Osteoblast (primary cell): Measurements from ENCODE around the gene DIPK1C. TPM values are rescaled to one million over a fixed set of nuclear protein-coding genes. Genes with fewer than 3 reads are reported as not detected.
A peak's percentile ranks its signal among the peaks of the same experiment; 100 is the strongest.

ENCODE experiments used
- DNase-seq: peaks from one replicate; pipeline ENCODE4 v3.0.0; 2011; ENCODE audit warnings: low spot score, mixed read lengths; ENCODE audit not compliant: insufficient read length; ENCODE audit errors: missing footprints
- H2AFZ ChIP-seq: 2 replicates; pipeline ENCODE4 v1.6.0; 2011; ENCODE audit warnings: mild to moderate bottlenecking, low read length
- H3K27ac ChIP-seq: 2 replicates; pipeline ENCODE4 v1.5.1; 2011; ENCODE audit warnings: mild to moderate bottlenecking, low read depth, low read length, moderate library complexity
- H3K27me3 ChIP-seq: 2 replicates; pipeline ENCODE4 v1.6.0; 2012; ENCODE audit warnings: mild to moderate bottlenecking, control low read depth, inconsistent platforms, low read length, moderate library complexity; ENCODE audit not compliant: insufficient read depth
- H3K36me3 ChIP-seq: 2 replicates; pipeline ENCODE4 v1.5.1; 2011; ENCODE audit warnings: mild to moderate bottlenecking, low read length, control low read depth, moderate library complexity; ENCODE audit not compliant: insufficient read depth
- H3K4me1 ChIP-seq: 2 replicates; pipeline ENCODE4 v1.5.1; 2011; ENCODE audit warnings: mild to moderate bottlenecking, low read length, control low read depth, moderate library complexity; ENCODE audit not compliant: insufficient read depth
- H3K4me2 ChIP-seq: 2 replicates; pipeline ENCODE4 v1.6.0; 2011; ENCODE audit warnings: mild to moderate bottlenecking, low read length; ENCODE audit not compliant: insufficient read depth
- H3K4me3 ChIP-seq: fragments of 200-600 bp; sonication (generic); 3 replicates; pipeline ENCODE4 v1.5.1; 2012; ENCODE audit warnings: mild to moderate bottlenecking, low read length, inconsistent platforms; ENCODE audit not compliant: insufficient read depth
- H3K79me2 ChIP-seq: 2 replicates; pipeline ENCODE4 v1.6.0; 2012; ENCODE audit warnings: mild to moderate bottlenecking, low read length, control low read depth, inconsistent platforms; ENCODE audit not compliant: insufficient read depth
- H3K9me3 ChIP-seq: 2 replicates; pipeline ENCODE4 v1.5.1; 2011; ENCODE audit warnings: low read depth, low read length, control low read depth
- H4K20me1 ChIP-seq: 2 replicates; pipeline ENCODE4 v1.6.0; 2012; ENCODE audit warnings: mild to moderate bottlenecking, low read length, control low read depth; ENCODE audit not compliant: insufficient read depth
- total RNA-seq: library from RNA; depleted of rRNA; stranded (reverse); fragments of >200 nt; gene quantifications from 2 replicates; pipeline ENCODE4 v1.2.3, GENCODE V29; 2012
- TF ChIP-seq, protein P1 (sequence below): IDR thresholded peaks from 2 replicates; pipeline ENCODE4 v1.5.1; 2011; ENCODE audit warnings: mild to moderate bottlenecking, low read depth, low read length, moderate library complexity; ENCODE audit errors: extremely low read depth

Gene DIPK1C
- total RNA-seq, 1 donor, result not detected

DNA sequence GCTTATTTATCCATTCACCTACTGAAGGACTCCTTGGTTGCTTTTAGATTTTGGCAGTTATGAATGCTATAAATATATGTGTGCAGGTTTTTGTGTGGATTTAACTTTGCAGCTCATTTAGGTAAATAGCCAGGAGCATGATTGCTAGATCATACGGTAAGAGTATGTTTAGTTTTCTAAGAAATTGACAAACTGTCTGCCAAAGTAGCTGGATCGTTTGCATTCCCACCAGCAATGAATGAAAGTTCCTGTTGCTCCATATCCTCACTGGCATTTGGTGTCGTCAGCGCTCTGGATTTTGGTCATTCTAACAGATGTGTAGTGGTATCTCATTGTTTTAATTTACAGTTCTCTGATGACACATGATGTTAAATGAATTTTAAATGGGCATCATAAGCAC is 8.7 kb upstream of the DIPK1C start:
- TF ChIP-seq, protein P1, sequence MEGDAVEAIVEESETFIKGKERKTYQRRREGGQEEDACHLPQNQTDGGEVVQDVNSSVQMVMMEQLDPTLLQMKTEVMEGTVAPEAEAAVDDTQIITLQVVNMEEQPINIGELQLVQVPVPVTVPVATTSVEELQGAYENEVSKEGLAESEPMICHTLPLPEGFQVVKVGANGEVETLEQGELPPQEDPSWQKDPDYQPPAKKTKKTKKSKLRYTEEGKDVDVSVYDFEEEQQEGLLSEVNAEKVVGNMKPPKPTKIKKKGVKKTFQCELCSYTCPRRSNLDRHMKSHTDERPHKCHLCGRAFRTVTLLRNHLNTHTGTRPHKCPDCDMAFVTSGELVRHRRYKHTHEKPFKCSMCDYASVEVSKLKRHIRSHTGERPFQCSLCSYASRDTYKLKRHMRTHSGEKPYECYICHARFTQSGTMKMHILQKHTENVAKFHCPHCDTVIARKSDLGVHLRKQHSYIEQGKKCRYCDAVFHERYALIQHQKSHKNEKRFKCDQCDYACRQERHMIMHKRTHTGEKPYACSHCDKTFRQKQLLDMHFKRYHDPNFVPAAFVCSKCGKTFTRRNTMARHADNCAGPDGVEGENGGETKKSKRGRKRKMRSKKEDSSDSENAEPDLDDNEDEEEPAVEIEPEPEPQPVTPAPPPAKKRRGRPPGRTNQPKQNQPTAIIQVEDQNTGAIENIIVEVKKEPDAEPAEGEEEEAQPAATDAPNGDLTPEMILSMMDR, result no peak
- no peak overlapping the region for H2AFZ ChIP-seq
- H3K9me3 ChIP-seq, result no peaks in the 10 kb centered on the region
- no peak for DNase-seq
- H3K36me3 ChIP-seq, result no peaks in the 10 kb centered on the region
- no peak overlapping the region for H3K4me2 ChIP-seq
- no peaks in the 10 kb centered on the region for H3K4me1 ChIP-seq
- H3K4me3 ChIP-seq, result no peak overlapping the region
- no peaks in the 10 kb centered on the region for H4K20me1 ChIP-seq
- H3K27ac ChIP-seq, result no peak overlapping the region
- H3K27me3 ChIP-seq, result peaks cover 14% of the 10 kb centered on the region
- H3K79me2 ChIP-seq, result no peaks in the 10 kb centered on the region

DNA sequence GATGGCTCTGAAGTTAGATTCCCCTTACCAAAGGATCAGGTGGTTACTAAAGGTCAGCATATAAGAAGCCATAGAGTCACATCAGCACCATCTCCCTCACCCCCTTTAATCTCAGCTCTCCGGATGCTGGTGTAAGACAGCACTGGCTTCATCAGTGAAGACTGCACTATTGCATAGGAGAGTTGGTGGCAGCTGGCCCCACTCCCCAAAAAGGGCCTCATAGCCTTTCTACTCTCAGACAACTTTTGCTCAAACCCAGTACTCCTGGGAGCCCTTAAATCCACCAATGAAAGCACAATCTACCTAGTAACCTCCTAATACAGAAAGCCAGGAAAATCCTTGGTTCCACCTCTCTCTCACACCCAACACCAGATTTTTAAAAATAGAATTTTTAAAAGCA is 6.9 kb upstream of the DIPK1C start:
- TF ChIP-seq, protein P1, result no peak
- H3K4me3 ChIP-seq, result no peak overlapping the region
- H3K79me2 ChIP-seq, result no peaks in the 10 kb centered on the region
- no peaks in the 10 kb centered on the region for H3K4me1 ChIP-seq
- no peaks in the 10 kb centered on the region for H3K36me3 ChIP-seq
- DNase-seq, result no peak
- no peaks in the 10 kb centered on the region for H4K20me1 ChIP-seq
- H2AFZ ChIP-seq, result no peak overlapping the region
- H3K4me2 ChIP-seq, result no peak overlapping the region
- peaks cover 27% of the 10 kb centered on the region for H3K27me3 ChIP-seq
- no peaks in the 10 kb centered on the region for H3K9me3 ChIP-seq
- H3K27ac ChIP-seq, result no peak overlapping the region

GRCh38 chr18:74463254-74463653 is 6.1 kb upstream of the DIPK1C start:
- Histone ChIP-seq H3K27me3 (peaks cover 32% of the 10 kb centered on the region), H3K79me2 (no peaks in the 10 kb centered on the region), H3K27ac (no peak overlapping the region), H3K4me1 (no peaks in the 10 kb centered on the region), H3K4me3 (no peak overlapping the region), H3K4me2 (no peak overlapping the region), H4K20me1 (no peaks in the 10 kb centered on the region), H3K9me3 (no peaks in the 10 kb centered on the region), H3K36me3 (no peaks in the 10 kb centered on the region), H2AFZ (no peak overlapping the region)
- TF ChIP-seq, protein P1, result no peak
- peak; percentile 13 for DNase-seq

DNA sequence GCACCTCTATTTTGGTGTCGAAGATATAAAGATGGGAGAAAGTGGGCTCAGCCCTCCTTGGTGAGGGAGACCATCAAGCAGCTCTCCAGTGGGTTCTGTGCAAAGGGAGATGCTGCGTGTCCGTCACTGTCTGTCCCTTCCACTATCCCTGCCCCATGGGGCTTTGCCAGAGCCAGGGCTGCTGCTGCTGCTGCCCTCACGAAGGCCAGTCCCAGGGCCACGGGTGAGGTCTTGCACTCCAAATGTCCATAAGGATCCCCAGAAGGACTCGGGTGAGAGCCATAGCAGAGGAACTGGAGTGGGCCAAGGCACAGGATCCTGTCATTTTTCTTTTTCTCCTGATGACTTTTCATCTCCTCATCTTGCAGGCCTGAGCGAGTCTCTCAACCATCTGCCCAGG is 3.7 kb upstream of the DIPK1C start:
- H3K79me2 ChIP-seq, result no peaks in the 10 kb centered on the region
- no peaks in the 10 kb centered on the region for H3K9me3 ChIP-seq
- TF ChIP-seq, protein P1, result no peak
- H4K20me1 ChIP-seq, result no peaks in the 10 kb centered on the region
- H3K4me3 ChIP-seq, result no peak overlapping the region
- no peak overlapping the region for H3K4me2 ChIP-seq
- H3K27me3 ChIP-seq, result peaks cover 46% of the 10 kb centered on the region
- no peak for DNase-seq
- no peaks in the 10 kb centered on the region for H3K36me3 ChIP-seq
- no peaks in the 10 kb centered on the region for H3K4me1 ChIP-seq
- no peak overlapping the region for H3K27ac ChIP-seq
- no peak overlapping the region for H2AFZ ChIP-seq
